SK-N-MC (cell line): ENCODE results near the gene RXRB.

Experiments
- FOXP2 ChIP-seq: optimal IDR thresholded peaks from 2 replicates; pipeline ENCODE3; 2011; ENCODE audit warnings: mild to moderate bottlenecking, moderate library complexity; ENCODE audit not compliant: insufficient read depth; ENCODE audit errors: extremely low read length, control extremely low read depth
- POLR2AphosphoS5 ChIP-seq: IDR thresholded peaks from 2 replicates; pipeline ENCODE4 v1.6.1; 2012; ENCODE audit warnings: mild to moderate bottlenecking, low read depth, low read length, borderline replicate concordance

DNA sequence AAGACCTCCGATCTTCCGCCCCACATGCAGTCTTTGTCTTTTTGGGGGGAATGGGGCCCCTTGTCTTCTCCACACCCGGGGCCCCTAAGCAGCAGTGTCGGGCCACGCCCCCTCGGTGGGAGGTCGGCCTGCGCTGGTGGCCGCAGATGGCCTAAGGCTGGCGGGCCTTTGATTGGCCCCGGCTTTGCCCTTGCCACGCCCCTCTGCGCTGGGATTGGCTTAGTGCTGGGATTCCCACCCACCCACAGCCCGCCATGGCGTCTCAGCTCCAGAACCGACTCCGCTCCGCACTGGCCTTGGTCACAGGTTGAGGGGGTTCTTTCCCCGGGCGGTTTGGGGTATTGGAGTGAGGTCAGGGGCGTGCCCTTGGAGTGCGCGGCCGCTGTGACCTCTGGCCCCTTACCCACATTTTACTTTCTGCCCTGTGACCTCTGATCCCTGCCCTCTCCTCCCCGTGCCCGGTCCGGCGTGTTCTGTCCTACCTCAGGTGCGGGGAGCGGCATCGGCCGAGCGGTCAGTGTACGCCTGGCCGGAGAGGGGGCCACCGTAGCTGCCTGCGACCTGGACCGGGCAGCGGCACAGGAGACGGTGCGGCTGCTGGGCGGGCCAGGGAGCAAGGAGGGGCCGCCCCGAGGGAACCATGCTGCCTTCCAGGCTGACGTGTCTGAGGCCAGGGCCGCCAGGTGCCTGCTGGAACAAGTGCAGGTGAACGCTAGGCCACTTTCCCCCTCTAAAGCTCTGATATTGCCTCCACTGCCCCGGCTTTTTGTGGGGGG is 4.1 kb upstream of the RXRB start, which contains the start of gene HSD17B8:
- peak; percentile 42 for TF ChIP-seq FOXP2
- TF ChIP-seq POLR2AphosphoS5, result peak; percentile 98
